ENCODE data around the gene CNGB1. TPM values are rescaled to one million over a fixed set of nuclear protein-coding genes. Genes with fewer than 3 reads are reported as not detected.

CNGB1 gene
- total RNA-seq, 1 donor = not detected

DNA sequence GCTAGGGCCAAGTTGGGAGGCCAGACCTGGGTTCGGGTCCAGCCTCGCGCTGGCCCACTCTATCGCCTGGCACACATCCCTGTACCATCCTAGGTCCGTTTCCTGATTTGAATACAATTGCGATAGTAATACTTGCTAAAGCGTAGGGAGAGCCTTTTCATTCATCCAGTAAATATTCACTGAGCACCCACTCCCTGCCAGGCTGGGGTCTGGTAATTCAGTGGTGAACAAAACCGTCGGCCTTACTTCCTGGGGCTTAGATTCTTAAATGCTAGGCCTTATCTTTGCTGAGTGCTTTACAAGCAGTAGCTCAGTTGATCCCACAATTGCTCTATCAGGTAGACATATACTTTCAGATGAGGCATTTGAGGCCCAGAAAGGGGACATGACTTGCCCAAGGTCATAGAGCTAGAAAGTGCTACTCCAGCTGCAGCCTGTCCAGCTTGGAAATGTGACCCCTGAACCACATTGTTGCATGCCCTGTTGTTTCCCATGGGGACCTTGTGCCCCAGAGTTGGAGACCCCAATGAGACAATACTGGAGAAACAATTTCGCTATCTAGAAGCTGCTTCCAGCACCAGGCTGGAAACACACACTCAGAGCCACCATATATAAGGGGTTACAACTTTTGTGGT is 31.0 kb upstream of the CNGB1 start:
- Histone ChIP-seq H3K4me3 (ENCODE audit: insufficient read depth, low read length) (peak overlapping the region; percentile 97), H3K4me2 (ENCODE audit: insufficient read depth, low read length) (peak overlapping the region; percentile 99), H4K20me1 (ENCODE audit: insufficient read depth, low read length) (peaks cover 24% of the 10 kb centered on the region), H2AFZ (ENCODE audit: low read length) (no peak overlapping the region), H3K27me3 (ENCODE audit: insufficient read depth, low read length) (no peaks in the 10 kb centered on the region), H3K9me3 (ENCODE audit: low read depth, low read length) (no peaks in the 10 kb centered on the region), H3K36me3 (ENCODE audit: insufficient read depth, low read length) (peaks cover 36% of the 10 kb centered on the region), H3K79me2 (ENCODE audit: insufficient read depth, low read length) (peaks cover 28% of the 10 kb centered on the region), H3K4me1 (ENCODE audit: insufficient read depth, low read length) (peaks cover 26% of the 10 kb centered on the region), H3K27ac (ENCODE audit: low read depth, low read length) (no peak overlapping the region)
- DNase-seq (ENCODE audit: insufficient read length, low spot score, missing footprints) = no peak
- TF ChIP-seq, protein P1, sequence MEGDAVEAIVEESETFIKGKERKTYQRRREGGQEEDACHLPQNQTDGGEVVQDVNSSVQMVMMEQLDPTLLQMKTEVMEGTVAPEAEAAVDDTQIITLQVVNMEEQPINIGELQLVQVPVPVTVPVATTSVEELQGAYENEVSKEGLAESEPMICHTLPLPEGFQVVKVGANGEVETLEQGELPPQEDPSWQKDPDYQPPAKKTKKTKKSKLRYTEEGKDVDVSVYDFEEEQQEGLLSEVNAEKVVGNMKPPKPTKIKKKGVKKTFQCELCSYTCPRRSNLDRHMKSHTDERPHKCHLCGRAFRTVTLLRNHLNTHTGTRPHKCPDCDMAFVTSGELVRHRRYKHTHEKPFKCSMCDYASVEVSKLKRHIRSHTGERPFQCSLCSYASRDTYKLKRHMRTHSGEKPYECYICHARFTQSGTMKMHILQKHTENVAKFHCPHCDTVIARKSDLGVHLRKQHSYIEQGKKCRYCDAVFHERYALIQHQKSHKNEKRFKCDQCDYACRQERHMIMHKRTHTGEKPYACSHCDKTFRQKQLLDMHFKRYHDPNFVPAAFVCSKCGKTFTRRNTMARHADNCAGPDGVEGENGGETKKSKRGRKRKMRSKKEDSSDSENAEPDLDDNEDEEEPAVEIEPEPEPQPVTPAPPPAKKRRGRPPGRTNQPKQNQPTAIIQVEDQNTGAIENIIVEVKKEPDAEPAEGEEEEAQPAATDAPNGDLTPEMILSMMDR (IDR thresholded peaks at IDR 0.05; ENCODE audit: extremely low read depth, low read depth, low read length) = no peak

DNA sequence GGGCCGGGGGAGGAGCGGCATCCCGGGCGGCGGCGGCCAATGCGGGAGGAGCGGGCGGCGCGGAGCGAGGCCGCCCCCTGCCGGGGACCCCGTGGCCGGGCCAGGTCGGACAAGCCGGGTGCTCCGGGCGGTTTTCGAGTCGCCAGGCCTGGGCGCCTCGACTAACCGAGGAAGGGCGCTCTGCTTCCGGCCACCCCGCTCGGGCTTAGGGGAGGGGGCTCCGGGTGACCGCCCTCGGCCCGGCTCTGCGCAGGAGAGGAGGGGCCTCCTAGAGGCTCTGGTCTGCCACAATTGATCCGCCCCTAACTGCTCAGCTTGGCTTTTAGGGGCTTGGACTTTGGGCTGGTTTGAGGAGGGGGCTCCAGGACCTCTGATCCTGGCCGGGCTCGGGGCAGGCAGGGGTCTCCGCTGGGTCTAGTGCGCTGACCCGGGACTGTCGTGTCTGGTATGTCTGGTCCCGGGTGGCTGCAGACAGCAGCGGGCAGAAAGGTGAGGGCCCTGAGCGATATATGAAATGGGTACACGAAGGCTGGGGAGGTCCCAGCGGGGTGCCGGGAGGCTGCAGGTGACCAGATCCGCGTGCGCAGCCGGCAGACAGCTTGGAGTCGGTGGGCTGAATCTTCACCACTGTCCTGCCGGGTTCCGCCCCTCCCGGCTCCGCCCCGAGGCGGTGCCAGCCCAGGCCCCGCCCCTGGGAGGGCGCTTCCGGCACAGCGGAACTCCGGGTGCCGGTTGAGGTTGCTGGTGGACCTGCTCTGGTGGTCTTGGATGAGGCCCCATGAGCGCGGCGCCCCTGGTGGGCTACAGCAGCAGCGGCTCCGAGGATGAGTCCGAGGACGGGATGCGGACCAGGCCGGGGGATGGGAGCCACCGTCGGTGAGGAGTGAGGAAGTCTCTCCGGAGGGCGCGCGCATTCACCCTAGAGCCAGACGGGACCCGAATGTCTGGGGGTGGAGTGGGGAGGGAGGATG is 30.1 kb upstream of the CNGB1 start, which contains the start of gene USB1:
Gene USB1 (plus strand): TSS at position 702 of the 971 bp plus-strand sequence. CDS start 77 bp downstream, at position 779.
- no peaks in the 10 kb centered on the region for H3K27me3 ChIP-seq (ENCODE audit: insufficient read depth, low read length)
- peak within 1 kb of the TSS; percentile 99 for H3K4me2 ChIP-seq (ENCODE audit: insufficient read depth, low read length)
- peak; percentile 100 for DNase-seq (ENCODE audit: insufficient read length, low spot score, missing footprints)
- peaks cover 38% of the 10 kb centered on the region for H3K36me3 ChIP-seq (ENCODE audit: insufficient read depth, low read length)
- no peaks in the 10 kb centered on the region for H3K9me3 ChIP-seq (ENCODE audit: low read depth, low read length)
- peaks cover 24% of the 10 kb centered on the region for H4K20me1 ChIP-seq (ENCODE audit: insufficient read depth, low read length)
- peak within 1 kb of the TSS; percentile 95 for H2AFZ ChIP-seq (ENCODE audit: low read length)
- peak within 1 kb of the TSS; percentile 41 for H3K27ac ChIP-seq (ENCODE audit: low read depth, low read length)
- peak within 1 kb of the TSS; percentile 97 for H3K4me3 ChIP-seq (ENCODE audit: insufficient read depth, low read length)
- peaks cover 26% of the 10 kb centered on the region for H3K4me1 ChIP-seq (ENCODE audit: insufficient read depth, low read length)
- H3K79me2 ChIP-seq (ENCODE audit: insufficient read depth, low read length) = peaks cover 24% of the 10 kb centered on the region
- TF ChIP-seq, protein P1 (IDR thresholded peaks at IDR 0.05; ENCODE audit: extremely low read depth, low read depth, low read length) = peak; percentile 47

DNA sequence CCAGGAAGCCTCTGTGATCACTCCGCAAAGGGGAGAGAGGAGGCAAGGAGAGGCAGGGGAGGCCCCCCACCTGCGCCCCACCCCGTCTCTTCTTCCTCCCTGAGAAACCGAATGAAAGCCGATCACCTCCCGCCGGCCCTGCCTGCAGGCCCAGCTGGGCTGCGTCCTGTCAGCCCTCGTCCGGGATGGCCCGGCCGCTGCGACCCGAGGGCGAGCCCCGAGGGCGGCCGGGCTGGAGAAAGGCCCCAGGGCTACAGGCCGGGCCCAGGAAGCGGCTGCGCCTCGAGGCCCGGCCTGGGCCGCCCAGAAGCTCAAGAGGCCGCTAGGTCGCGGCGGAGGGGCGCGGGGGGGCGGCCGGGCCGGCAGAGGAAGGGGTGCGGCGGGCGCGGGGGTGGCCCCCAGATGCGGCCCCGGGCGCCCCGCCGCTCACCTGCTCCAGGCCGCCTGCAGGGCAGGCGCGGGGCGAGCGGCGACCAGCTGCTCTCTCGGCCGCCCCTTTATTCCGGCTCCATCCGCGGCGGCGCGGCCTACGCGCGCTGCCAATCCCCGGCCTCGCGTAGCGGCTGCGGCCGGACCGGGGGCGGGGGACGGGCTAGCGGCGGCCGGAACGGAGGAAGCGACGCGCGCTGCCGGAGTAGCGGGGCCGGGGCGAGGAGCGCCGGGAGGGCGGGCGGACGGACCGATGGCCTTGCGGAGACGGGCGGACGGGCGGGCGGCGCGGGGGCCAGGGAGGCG is 29.2 kb upstream of the CNGB1 start, which contains the start of gene ZNF319:
Gene ZNF319 (minus strand): TSS at position 702 of the 735 bp plus-strand sequence. CDS start 2,407 bp downstream, outside the sequence.
- Histone ChIP-seq H4K20me1 (ENCODE audit: insufficient read depth, low read length) (peaks cover 30% of the 10 kb centered on the region), H3K36me3 (ENCODE audit: insufficient read depth, low read length) (peaks cover 44% of the 10 kb centered on the region), H3K4me2 (ENCODE audit: insufficient read depth, low read length) (peak within 1 kb of the TSS; percentile 99), H3K4me3 (ENCODE audit: insufficient read depth, low read length) (peak within 1 kb of the TSS; percentile 97), H3K9me3 (ENCODE audit: low read depth, low read length) (no peaks in the 10 kb centered on the region), H3K27ac (ENCODE audit: low read depth, low read length) (peak within 1 kb of the TSS; percentile 45), H2AFZ (ENCODE audit: low read length) (peak within 1 kb of the TSS; percentile 95), H3K79me2 (ENCODE audit: insufficient read depth, low read length) (peaks cover 25% of the 10 kb centered on the region), H3K4me1 (ENCODE audit: insufficient read depth, low read length) (peaks cover 25% of the 10 kb centered on the region), H3K27me3 (ENCODE audit: insufficient read depth, low read length) (no peaks in the 10 kb centered on the region)
- TF ChIP-seq, protein P1 (IDR thresholded peaks at IDR 0.05; ENCODE audit: extremely low read depth, low read depth, low read length) = no peak
- DNase-seq (ENCODE audit: insufficient read length, low spot score, missing footprints) = peak; percentile 93
